HG02763 (cell line): ENCODE data around the gene ROBO1.

Experiments used
- ATAC-seq: cut with Tn5 transposase; IDR thresholded peaks from one replicate; pipeline ENCODE4 v1.9.1; 2021; ENCODE audit warnings: mild to moderate bottlenecking, moderate library complexity; ENCODE audit not compliant: unreplicated experiment

Gene ROBO1

GRCh38 chr3:79028916-79029315 lies 738.9 kb downstream of the ROBO1 start:
- no peak for ATAC-seq

DNA sequence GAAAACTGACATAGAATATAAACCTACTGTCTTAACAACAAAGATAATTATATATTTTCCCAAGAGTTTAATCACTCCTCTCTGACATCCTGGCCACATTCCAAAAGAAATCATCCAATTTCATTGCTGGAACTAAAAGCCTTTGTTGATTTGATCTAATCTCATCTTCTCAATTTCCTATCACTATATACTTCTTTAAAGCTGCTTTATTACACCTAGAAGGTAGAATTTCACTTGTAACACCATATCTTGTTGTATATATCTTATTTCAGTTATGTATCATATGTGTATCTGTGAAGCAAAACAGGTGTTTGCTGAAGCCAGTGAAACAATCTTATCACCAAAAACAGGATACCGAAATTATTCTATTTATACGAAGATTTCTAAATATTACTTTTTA lies 740.2 kb downstream of the ROBO1 start:
- no peak for ATAC-seq

GRCh38 chr3:79019924-79020173 lies 747.9 kb downstream of the ROBO1 start:
- no peak for ATAC-seq

GRCh38 chr3:79019137-79019923 lies 748.5 kb downstream of the ROBO1 start:
- ATAC-seq = peak; percentile 54

DNA sequence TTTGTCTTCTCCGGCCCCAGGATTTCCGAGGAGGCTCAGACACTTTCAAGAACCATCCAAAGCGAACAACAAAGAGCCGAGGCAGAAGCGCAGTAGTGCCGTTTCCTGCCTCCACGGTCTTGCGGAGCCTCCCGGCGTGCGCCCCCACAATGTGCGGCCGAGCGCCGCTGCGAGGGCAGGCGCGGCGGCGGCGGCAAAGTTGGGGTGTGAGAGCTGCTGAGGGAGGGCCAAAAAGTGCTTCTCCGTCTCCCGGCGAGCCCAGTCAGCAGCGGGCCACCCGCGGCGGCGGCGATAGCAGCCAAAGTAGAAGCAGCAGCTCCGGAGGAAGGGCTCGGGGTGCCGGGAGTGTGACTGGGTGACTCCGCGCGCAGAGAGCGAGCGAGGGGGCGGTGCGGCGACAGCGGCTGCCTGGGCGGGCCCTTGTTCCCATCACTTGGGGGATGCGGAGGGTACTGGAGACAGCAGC lies 749.1 kb downstream of the ROBO1 start:
- no peak for ATAC-seq

DNA sequence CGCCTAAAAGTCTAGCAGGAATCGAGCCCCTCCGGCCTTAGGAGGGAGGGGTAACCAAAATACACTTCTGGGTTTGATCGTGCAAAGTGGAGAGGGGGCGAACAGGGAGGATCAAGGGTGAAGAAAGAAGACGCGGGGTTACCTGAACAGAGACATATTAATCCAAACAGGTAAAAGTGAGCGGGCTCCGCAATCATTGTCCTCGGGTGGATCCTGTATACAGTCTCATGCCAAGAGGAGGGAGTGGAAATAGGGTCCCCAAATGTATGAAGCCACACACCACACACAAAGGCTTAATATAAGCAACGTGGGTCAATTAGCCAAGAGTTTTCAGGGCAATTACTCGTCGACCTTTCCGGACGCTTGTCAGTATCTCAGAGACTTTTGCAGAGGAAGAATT lies 749.5 kb downstream of the ROBO1 start:
- ATAC-seq = no peak

GRCh38 chr3:79016587-79017376 lies 751.0 kb downstream of the ROBO1 start:
- no peak for ATAC-seq

DNA sequence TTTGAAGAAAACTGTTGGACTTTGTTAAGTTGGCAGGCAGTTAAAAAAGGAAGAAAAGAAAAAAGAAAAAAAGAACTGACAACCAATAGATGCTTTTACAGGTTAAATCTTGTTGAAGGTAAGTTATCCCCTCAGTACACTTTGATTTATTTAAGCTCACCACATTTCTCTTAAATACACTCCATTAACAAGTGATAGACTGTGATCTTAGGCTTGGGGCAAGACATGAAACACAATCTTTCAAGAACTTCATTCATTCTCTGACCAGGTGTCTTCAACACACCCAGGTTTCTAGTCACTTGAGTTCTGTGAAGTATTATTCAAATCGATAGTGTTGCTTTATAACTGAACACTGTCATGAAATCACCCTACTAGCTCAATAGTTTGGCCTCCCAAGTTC lies 751.9 kb downstream of the ROBO1 start:
- no peak for ATAC-seq

- ATAC-seq = no peak
Measured at GRCh38 chr3:79012946-79013362, 754.8 kb downstream of the ROBO1 start.

- no peak for ATAC-seq
Measured at GRCh38 chr3:79012530-79012913, 755.3 kb downstream of the ROBO1 start.

DNA sequence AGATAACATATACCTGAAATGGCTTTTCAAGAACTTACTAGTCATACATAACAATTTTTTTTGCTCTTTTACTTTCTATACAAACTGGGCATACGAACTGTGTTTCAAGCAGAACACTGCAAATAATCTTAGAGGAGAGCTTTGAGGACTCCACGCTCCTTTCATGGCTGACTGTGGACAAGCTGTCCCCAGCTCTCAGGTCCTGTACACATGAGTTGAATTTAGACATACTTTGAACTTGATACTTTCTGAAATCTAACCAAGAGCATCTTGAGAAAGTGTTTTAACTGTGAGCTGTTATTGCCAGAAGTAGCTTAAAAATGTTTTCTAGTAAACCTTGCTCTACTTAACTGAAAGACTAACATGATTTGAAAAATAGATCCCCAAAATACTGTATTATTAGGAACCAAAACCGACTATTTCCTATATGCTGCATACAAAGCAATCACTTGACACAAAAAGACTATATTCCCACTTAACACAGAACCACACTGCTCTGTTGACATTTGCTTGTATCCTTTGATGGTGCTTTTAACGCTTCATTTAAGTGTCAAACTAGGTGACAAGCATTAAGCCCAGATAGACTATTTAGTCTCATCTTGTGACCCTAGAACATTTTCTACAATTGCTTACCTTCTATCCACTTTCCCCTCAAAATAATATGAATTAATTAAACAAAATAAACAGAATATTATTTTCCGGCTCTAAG lies 755.8 kb downstream of the ROBO1 start:
- no peak for ATAC-seq

GRCh38 chr3:79009861-79010260 lies 757.9 kb downstream of the ROBO1 start:
- no peak for ATAC-seq

GRCh38 chr3:79006077-79006476 lies 761.7 kb downstream of the ROBO1 start:
- ATAC-seq = no peak

DNA sequence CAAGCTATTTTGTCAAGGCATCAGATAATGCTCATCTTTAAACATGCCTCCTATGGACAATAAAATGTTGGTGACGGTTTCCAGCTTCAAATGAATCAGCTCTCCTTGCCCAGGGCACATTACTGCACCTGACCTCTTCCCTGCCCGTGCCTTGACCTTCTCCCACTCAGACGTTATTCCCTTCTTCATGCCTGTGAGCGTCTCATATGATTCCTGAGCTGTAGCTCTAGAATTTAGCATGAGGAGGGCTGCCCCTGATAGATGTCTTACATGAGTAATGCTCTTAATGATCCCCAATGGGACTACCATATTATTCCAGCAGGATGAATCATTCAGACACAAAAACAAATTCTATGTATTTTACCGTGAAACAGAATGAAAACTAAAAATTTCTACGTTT lies 762.7 kb downstream of the ROBO1 start:
- ATAC-seq = no peak

DNA sequence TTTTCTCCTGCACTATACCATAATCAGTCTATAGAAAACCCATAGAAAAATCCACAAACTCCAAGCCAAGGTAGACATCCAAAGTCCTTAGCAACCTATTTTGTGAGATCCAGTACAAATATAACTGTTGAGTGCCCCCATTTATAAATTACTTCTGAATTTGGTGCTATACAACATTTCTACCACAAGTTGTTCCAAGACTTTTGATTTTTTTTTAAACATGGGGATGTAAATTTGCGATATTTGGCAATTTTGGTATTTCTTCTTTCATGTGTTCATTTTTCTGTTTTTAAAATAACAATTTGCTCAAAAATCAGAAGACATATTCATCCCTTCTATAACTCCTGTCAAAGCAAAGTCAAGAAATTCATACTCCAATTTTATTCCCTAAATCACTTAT lies 763.8 kb downstream of the ROBO1 start:
- ATAC-seq = no peak

DNA sequence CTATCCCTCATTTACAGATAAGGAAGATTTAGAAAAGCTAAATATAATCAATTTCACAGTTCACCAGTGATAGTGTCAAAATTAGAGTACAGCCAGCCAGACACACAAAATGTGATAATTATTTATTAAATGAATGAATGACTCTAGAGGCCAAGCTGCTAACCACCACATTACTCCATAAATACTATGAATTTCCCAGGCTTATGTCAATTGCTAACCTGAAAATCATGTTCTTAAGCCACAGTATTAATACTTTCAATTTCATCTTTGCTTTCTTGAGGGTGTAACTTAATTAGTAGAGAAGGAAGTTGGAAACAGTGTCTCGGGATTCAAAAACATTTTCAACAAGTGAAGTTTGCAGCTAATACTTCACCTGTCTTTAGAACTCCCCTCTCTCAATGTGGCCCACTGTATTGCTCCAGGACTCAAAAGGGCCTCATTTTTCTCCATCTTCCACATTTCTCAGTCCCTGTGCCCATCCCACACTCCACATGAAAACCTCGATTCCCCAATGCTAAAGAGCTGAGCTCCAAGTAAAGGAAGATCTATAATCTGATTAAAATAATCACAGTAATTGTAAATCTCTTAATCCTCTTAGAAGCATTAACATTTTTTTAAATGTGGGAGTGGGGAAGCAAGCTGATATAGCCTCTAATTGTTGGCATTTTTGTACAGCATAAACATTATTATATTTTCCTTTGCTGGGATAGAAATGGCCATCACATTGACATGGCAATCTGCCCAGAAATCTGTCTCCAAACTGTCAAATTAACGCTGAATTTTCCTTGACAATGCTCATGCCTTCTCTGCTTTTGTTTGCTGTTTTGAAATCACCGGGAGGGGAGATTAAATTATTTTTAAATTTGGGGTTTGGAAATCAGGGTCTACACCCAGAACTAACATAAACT lies 765.1 kb downstream of the ROBO1 start:
- no peak for ATAC-seq

GRCh38 chr3:79001255-79001654 lies 766.5 kb downstream of the ROBO1 start:
- no peak for ATAC-seq

GRCh38 chr3:78999139-78999538 lies 768.7 kb downstream of the ROBO1 start:
- no peak for ATAC-seq

DNA sequence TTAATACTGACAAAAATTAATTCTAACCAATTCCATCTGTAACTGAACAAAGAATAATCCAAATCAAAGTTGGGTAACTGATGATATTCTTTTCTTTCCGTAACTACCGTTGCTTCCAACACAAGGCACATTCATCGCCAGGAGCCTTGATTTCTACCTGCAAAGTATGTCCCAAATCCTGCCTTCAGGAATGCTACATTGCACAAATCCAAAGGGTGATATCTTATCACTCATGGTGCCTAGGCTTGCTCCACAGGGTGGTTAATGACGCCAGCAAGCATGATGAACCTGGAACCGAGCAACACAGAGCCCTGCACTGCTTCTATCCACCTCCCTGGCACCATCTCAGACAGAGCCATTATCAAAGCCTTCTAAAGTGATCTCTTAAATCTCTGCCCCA lies 772.7 kb downstream of the ROBO1 start:
- no peak for ATAC-seq

DNA sequence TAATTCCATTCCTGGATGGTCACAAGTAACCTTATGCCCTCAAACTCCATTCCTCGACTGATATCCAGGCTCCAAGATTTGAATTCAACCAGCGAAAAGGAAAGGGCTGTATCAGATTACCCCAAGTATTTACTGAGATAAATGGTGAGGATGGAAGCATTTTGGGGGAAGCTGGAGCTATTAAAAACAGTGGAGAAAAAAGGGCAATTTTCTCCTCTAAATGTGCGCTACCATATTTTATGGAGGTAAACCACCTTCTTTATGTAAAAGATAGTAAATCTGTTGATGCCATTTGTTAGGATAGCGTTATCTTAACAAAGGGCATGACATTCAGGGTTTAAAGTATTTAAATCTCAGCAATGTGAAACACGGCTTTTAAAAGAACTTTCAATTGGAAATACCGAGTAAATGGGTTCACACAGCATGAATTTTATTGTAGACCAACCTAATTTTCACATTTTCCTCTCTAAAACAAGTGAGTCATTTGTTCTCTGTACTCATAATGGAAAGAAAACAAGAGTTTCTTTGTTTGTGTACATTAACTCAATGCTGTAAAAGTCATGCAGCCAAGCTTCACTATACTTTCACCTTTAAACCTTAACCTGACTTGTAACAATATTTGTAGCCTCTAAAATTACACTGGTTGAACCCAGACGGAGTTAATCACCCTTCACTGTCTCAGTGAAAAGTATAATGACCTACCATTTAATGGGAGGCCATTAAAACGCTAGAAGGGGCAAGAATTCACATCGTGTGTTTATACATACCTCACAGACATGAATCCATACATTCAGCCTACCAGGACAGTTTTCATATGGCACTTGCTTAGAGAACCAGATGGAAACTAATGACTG lies 773.4 kb downstream of the ROBO1 start:
- ATAC-seq = no peak
